Stomach (tissue), 9 donors: ENCODE measurements around the gene KIAA2012. TPM values are rescaled to one million over a fixed set of nuclear protein-coding genes. Genes with fewer than 3 reads are reported as not detected.

Experiments
- DNase-seq, 2 donors: peaks; one replicate each; pipeline versions ENCODE4 v3.0.0 to v3.0.0-alpha.2; 2013 to 2019
- H3K27ac ChIP-seq, 5 donors: fragments of 200-600 bp in 4 of 5; sonication (generic) in 4 of 5; one replicate each; pipeline ENCODE4 v1.5.1; 2013 to 2019; ENCODE audit warnings: mild to moderate bottlenecking in 1 of 5, moderate library complexity in 1 of 5
- H3K27me3 ChIP-seq, 3 donors: fragments of 200-600 bp; sonication (generic); one replicate each; pipeline ENCODE4 v1.5.1; 2017 to 2019; ENCODE audit warnings: mixed run types in 1 of 3
- H3K36me3 ChIP-seq, 4 donors: fragments of 200-600 bp; sonication (generic); 1 replicate in 3 of 4; 2 replicates in 1 of 4; pipeline ENCODE4 v1.5.1; 2016 to 2019
- H3K4me1 ChIP-seq, 4 donors: fragments of 200-600 bp; sonication (generic); one replicate each; pipeline ENCODE4 v1.5.1; 2016 to 2019
- H3K4me3 ChIP-seq, 4 donors: fragments of 200-600 bp; sonication (generic) in 3 of 4; one replicate each; pipeline ENCODE4 v1.5.1; 2016 to 2019; ENCODE audit warnings: mild to moderate bottlenecking in 1 of 4
- H3K9me3 ChIP-seq, 4 donors: fragments of 200-600 bp; sonication (generic); one replicate each; pipeline ENCODE4 v1.5.1; 2016 to 2019
- EP300 ChIP-seq: sonication (generic); formaldehyde crosslinking; IDR thresholded peaks from one replicate; pipeline ENCODE4 v1.6.1; 2017; ENCODE audit warnings: antibody characterized with exemption
- POLR2A ChIP-seq, 4 donors: fragments of 450-650 bp; IDR thresholded peaks; one replicate each; pipeline ENCODE4 v1.6.1; 2016; ENCODE audit warnings: antibody characterized with exemption in 4 of 4, control low read depth in 2 of 4, mild to moderate bottlenecking in 1 of 4, moderate library complexity in 1 of 4
- POLR2AphosphoS5 ChIP-seq, 3 donors: sonication (generic); formaldehyde crosslinking; IDR thresholded peaks; one replicate each; pipeline ENCODE4 v1.6.1; 2016; ENCODE audit warnings: antibody characterized with exemption in 3 of 3
- WGBS, 5 donors: extraction: QIAGEN DNeasy Blood & Tissue Kit in 3 of 5; methylation state at CpG; one replicate each; pipeline versions ENCODE4 v1.1.5 to v1.1.7; 2013 to 2018; 5-methylcytosine and 5-hydroxymethylcytosine counted together
- intact Hi-C: fragments of 100-400 bp; cut with DNase I; formaldehyde crosslinking; loops from one replicate; pipeline ENCODE4 v1.15.1; 2023; ENCODE audit warnings: low total_unique reads
- polyA plus RNA-seq, 3 donors: library from polyadenylated mRNA; stranded (reverse); fragments of 200-250 nt; gene quantifications; one replicate each; pipeline ENCODE4 v1.2.3, GENCODE V29; 2013
- total RNA-seq, 5 donors: library from RNA; depleted of rRNA; stranded (reverse); fragments of >200 nt; gene quantifications; one replicate each; pipeline versions ENCODE4 v1.1.0 to v1.2.3, GENCODE V29; 2014 to 2016
- TF ChIP-seq, protein P1 (sequence below), 7 experiments: fragments of 450-650 bp in 4 of 7; fragments of 200-600 bp in 3 of 7; sonication (generic) in 3 of 7; IDR thresholded peaks; one replicate each; pipeline ENCODE4 v1.5.1; 2016 to 2019; ENCODE audit warnings: antibody characterized with exemption in 7 of 7, control low read depth in 2 of 7, mild to moderate bottlenecking in 1 of 7
- donor health status: healthy with polysubstance abuse.
- donor health status: Bipolar disorder and iron deficiency.
- donor health status: healthy.

KIAA2012 gene
- total and polyA plus RNA-seq, 8 donors = 0.03 to 0.18 TPM; not detected in 6

DNA sequence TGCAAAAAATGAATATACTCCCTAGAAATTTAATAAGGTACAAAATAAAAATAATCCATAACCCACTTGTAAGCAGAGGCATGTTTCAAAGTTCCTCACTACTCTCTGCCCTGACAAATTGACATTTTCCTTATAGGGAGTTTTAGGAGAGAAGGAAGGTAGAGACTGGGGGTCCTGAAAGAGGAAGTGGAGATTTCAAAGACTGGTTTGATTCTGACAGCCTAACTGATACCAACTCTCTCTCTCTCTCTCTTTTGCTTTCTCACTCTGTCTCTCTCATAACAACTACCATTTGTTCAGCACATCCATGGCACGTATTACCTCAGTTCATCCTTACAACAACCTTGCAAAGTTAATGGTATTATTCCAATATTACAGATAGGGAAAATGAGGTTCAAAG lies 20.8 kb upstream of the KIAA2012 start:
- Histone ChIP-seq H3K27me3 (peaks cover 0 to 18% (median 4%) of the 10 kb centered on the region in 3 donors), H3K4me3 (no peak overlapping the region), H3K27ac (no peak overlapping the region), H3K36me3 (no peaks in the 10 kb centered on the region), H3K4me1 (no peaks in the 10 kb centered on the region), H3K9me3 (no peaks in the 10 kb centered on the region)
- DNase-seq = no peak
- TF ChIP-seq, protein P1, sequence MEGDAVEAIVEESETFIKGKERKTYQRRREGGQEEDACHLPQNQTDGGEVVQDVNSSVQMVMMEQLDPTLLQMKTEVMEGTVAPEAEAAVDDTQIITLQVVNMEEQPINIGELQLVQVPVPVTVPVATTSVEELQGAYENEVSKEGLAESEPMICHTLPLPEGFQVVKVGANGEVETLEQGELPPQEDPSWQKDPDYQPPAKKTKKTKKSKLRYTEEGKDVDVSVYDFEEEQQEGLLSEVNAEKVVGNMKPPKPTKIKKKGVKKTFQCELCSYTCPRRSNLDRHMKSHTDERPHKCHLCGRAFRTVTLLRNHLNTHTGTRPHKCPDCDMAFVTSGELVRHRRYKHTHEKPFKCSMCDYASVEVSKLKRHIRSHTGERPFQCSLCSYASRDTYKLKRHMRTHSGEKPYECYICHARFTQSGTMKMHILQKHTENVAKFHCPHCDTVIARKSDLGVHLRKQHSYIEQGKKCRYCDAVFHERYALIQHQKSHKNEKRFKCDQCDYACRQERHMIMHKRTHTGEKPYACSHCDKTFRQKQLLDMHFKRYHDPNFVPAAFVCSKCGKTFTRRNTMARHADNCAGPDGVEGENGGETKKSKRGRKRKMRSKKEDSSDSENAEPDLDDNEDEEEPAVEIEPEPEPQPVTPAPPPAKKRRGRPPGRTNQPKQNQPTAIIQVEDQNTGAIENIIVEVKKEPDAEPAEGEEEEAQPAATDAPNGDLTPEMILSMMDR (IDR thresholded peaks at IDR 0.05) = no peak
- TF ChIP-seq EP300 (no peak), POLR2AphosphoS5 (IDR thresholded peaks at IDR 0.05) (no peak), POLR2A (IDR thresholded peaks at IDR 0.05) (no peak)
- 83 to 96% (median 89%) methylated on average over 1 of the region's 1 CpG for WGBS, 5 donors
- intact Hi-C loops = no loop called here

- Histone ChIP-seq H3K4me3 (no peak overlapping the region), H3K27ac (no peak overlapping the region), H3K9me3 (no peaks in the 10 kb centered on the region), H3K27me3 (peaks cover 0 to 18% (median 4%) of the 10 kb centered on the region in 3 donors), H3K36me3 (no peaks in the 10 kb centered on the region), H3K4me1 (no peaks in the 10 kb centered on the region)
- DNase-seq = no peak
- intact Hi-C loops = no loop called here
- no peak for TF ChIP-seq POLR2AphosphoS5 (IDR thresholded peaks at IDR 0.05)
- TF ChIP-seq, protein P1 (IDR thresholded peaks at IDR 0.05) = no peak
- no peak for TF ChIP-seq POLR2A (IDR thresholded peaks at IDR 0.05)
- no peak for TF ChIP-seq EP300
- 65 to 82% (median 70%) methylated on average over 3 of the region's 3 CpGs for WGBS, 5 donors
Measured at GRCh38 chr2:202054679-202055078, 18.4 kb upstream of the KIAA2012 start.

DNA sequence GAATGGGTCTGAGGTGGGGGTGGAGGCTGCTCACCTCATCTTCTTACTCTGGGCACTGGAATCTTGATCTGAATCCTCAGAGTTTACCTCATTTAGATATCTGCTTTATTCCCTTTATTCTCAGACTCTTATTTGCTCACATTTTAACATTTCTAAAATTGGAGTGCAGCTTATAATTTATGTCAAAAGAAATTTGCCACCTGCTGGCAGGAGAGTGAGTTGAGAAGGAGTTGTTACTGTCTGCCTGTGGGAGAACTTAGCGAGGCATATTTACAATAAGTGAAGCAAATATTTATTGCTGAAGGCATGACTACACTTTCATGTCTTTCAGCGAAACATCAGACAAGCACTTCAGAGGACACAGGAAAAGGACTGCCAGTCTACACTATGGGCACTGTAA lies 16.4 kb upstream of the KIAA2012 start:
- Histone ChIP-seq H3K27ac (no peak overlapping the region), H3K4me3 (no peak overlapping the region), H3K4me1 (no peaks in the 10 kb centered on the region), H3K9me3 (no peaks in the 10 kb centered on the region), H3K27me3 (peaks cover 0 to 18% (median 4%) of the 10 kb centered on the region in 3 donors), H3K36me3 (no peaks in the 10 kb centered on the region)
- TF ChIP-seq POLR2A (IDR thresholded peaks at IDR 0.05) = no peak
- TF ChIP-seq, protein P1 (IDR thresholded peaks at IDR 0.05) = peak in 5 of 7 experiments; percentile 11 to 36 (median 27)
- DNase-seq = peak in 1 of 2 donors; percentile 51
- WGBS, 5 donors = 9 to 39% (median 14%) methylated on average over 2 of the region's 2 CpGs
- intact Hi-C loops = no loop called here

- no peaks in the 10 kb centered on the region for H3K9me3 ChIP-seq
- intact Hi-C loops = no loop called here
- H3K4me1 ChIP-seq = peaks cover 0 to 13% (median 6%) of the 10 kb centered on the region in 4 donors
- no peak overlapping the region for H3K4me3 ChIP-seq
- no peak for DNase-seq
- TF ChIP-seq EP300 = no peak
- TF ChIP-seq, protein P1 (IDR thresholded peaks at IDR 0.05) = peak in 1 of 7 experiments; percentile 18
- no peak overlapping the region for H3K27ac ChIP-seq
- peaks cover 0 to 9% (median 0%) of the 10 kb centered on the region in 3 donors for H3K27me3 ChIP-seq
- H3K36me3 ChIP-seq = no peaks in the 10 kb centered on the region
- WGBS, 5 donors = 86 to 93% (median 90%) methylated on average over 3 of the region's 3 CpGs
Measured at GRCh38 chr2:202060218-202060617, 12.8 kb upstream of the KIAA2012 start.
